ENCODE data around the gene FBXL20.

The FBXL20 gene

GRCh38 chr17:39328815-39329214, 72.6 kb downstream of the FBXL20 start:
- peaks cover 19% of the 10 kb centered on the region for H3K36me3 Mint-ChIP-seq (ENCODE audit: low read depth)
- H3K27ac Mint-ChIP-seq = peak overlapping the region in 1 of 3 experiments; percentile 30
- no peaks in the 10 kb centered on the region for H3K9me3 Mint-ChIP-seq
- no peak overlapping the region for H3K4me3 Mint-ChIP-seq
- H3K4me1 Mint-ChIP-seq = no peaks in the 10 kb centered on the region
- no peaks in the 10 kb centered on the region for H3K27me3 Mint-ChIP-seq (ENCODE audit: low read depth)
- TF ChIP-seq, protein P1, sequence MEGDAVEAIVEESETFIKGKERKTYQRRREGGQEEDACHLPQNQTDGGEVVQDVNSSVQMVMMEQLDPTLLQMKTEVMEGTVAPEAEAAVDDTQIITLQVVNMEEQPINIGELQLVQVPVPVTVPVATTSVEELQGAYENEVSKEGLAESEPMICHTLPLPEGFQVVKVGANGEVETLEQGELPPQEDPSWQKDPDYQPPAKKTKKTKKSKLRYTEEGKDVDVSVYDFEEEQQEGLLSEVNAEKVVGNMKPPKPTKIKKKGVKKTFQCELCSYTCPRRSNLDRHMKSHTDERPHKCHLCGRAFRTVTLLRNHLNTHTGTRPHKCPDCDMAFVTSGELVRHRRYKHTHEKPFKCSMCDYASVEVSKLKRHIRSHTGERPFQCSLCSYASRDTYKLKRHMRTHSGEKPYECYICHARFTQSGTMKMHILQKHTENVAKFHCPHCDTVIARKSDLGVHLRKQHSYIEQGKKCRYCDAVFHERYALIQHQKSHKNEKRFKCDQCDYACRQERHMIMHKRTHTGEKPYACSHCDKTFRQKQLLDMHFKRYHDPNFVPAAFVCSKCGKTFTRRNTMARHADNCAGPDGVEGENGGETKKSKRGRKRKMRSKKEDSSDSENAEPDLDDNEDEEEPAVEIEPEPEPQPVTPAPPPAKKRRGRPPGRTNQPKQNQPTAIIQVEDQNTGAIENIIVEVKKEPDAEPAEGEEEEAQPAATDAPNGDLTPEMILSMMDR (IDR thresholded peaks at IDR 0.05; ENCODE audit: unreplicated experiment in 3 of 3) = no peak

GRCh38 chr17:39327109-39327508, 74.3 kb downstream of the FBXL20 start:
- no peak overlapping the region for H3K4me3 Mint-ChIP-seq
- TF ChIP-seq, protein P1 (IDR thresholded peaks at IDR 0.05; ENCODE audit: unreplicated experiment in 3 of 3) = no peak
- no peak overlapping the region for H3K27ac Mint-ChIP-seq
- no peaks in the 10 kb centered on the region for H3K9me3 Mint-ChIP-seq
- no peaks in the 10 kb centered on the region for H3K4me1 Mint-ChIP-seq
- no peaks in the 10 kb centered on the region for H3K27me3 Mint-ChIP-seq (ENCODE audit: low read depth)
- peaks cover 5% of the 10 kb centered on the region for H3K36me3 Mint-ChIP-seq (ENCODE audit: low read depth)

DNA sequence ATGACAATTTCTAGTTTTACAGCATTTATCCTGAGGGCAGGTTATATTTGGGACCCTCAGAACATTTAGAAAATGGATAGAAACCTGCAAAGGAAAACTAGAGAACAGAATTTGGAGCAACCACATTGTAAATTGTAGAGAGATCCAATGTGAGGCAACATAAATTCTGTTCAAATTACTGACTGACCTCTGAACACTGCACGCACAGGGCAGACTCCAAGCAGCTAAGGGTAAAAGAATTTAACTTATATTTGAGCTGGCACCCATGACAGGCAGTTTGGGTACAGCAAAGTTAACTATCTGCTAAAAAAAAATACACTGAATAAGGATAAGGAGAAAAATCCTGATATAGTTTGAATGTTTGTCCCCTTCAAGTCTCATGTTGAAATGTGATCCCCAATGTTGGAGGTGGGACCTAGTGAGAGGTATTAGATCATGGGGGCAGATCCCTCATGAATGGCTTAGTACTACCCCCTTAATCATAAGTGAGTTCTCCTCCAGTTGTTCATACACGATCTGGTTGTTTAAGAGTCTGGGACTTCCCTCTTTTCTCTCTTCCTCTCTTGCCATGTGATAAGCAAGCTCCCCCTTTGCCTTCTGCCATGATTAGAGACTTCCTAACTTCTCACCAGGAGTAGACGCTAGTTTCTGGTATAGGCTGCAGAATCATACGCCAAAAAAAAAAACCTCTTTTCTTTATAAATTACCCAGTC, 75.7 kb downstream of the FBXL20 start:
- no peaks in the 10 kb centered on the region for H3K9me3 Mint-ChIP-seq
- no peak overlapping the region for H3K4me3 Mint-ChIP-seq
- no peaks in the 10 kb centered on the region for H3K27me3 Mint-ChIP-seq (ENCODE audit: low read depth)
- H3K36me3 Mint-ChIP-seq (ENCODE audit: low read depth) = no peaks in the 10 kb centered on the region
- H3K4me1 Mint-ChIP-seq = no peaks in the 10 kb centered on the region
- peak overlapping the region in 1 of 3 experiments; percentile 0 for H3K27ac Mint-ChIP-seq
- TF ChIP-seq, protein P1 (IDR thresholded peaks at IDR 0.05; ENCODE audit: unreplicated experiment in 3 of 3) = no peak

DNA sequence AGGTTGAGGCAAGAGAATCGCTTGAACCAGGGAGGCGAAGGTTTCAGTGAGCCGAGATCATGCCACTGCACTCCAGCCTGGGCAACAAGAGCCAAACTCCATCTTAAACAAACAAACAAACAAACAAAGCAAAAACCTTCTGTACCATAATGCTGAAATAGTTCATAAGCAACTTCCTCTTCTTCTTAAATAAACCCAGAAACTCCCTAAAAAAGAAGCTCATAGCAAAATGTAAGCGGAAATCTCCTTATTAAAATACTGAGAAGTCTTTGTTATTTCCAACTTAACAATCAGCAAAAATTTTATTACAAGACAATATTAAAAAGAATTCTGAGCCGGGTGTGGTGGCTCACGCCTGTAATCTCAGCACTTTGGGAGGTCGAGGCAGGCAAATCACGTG, 82.8 kb downstream of the FBXL20 start:
- no peaks in the 10 kb centered on the region for H3K27me3 Mint-ChIP-seq (ENCODE audit: low read depth)

GRCh38 chr17:39306509-39307212, 94.8 kb downstream of the FBXL20 start:
- TF ChIP-seq, protein P1 (IDR thresholded peaks at IDR 0.05; ENCODE audit: unreplicated experiment in 3 of 3) = no peak
- H3K9me3 Mint-ChIP-seq = no peaks in the 10 kb centered on the region
- H3K4me1 Mint-ChIP-seq = peaks cover 13% of the 10 kb centered on the region
- H3K4me3 Mint-ChIP-seq = no peak overlapping the region
- no peaks in the 10 kb centered on the region for H3K27me3 Mint-ChIP-seq (ENCODE audit: low read depth)
- peak overlapping the region; percentile 3 to 24 (median 14) for H3K27ac Mint-ChIP-seq
- peaks cover 22% of the 10 kb centered on the region for H3K36me3 Mint-ChIP-seq (ENCODE audit: low read depth)

More for the DNA sequence above, 82.8 kb downstream of the FBXL20 start:
- H3K27ac Mint-ChIP-seq = no peak overlapping the region
- no peak overlapping the region for H3K4me3 Mint-ChIP-seq
- H3K9me3 Mint-ChIP-seq = no peaks in the 10 kb centered on the region
- no peaks in the 10 kb centered on the region for H3K4me1 Mint-ChIP-seq
- TF ChIP-seq, protein P1 (IDR thresholded peaks at IDR 0.05; ENCODE audit: unreplicated experiment in 3 of 3) = no peak
- H3K36me3 Mint-ChIP-seq (ENCODE audit: low read depth) = peaks cover 15% of the 10 kb centered on the region
